Gastrocnemius medialis (tissue), 4 donors: ENCODE results near the gene ANXA9. TPM values are rescaled to one million over a fixed set of nuclear protein-coding genes. Genes with fewer than 3 reads are reported as not detected.

Experiments
- ATAC-seq, 2 donors: fragments of 150-250 bp; one replicate each; pipeline ENCODE4 v1.9.1; 2016
- DNase-seq, 2 donors: peaks; one replicate each; pipeline ENCODE4 v3.0.0-alpha.2; 2019
- H3K27ac ChIP-seq, 4 donors: fragments of 200-600 bp; sonication (generic); 1 replicate in 1 of 4; 2 replicates in 3 of 4; pipeline ENCODE4 v1.5.1; 2016 to 2018; ENCODE audit warnings: mild to moderate bottlenecking in 2 of 4, moderate library complexity in 1 of 4
- H3K27me3 ChIP-seq, 3 donors: fragments of 200-600 bp; sonication (generic) in 2 of 3; 1 replicate in 1 of 3; 2 replicates in 2 of 3; pipeline versions ENCODE4 v1.5.1 to v1.6.0; 2016 to 2019; ENCODE audit warnings: mild to moderate bottlenecking in 1 of 3, moderate library complexity in 1 of 3
- H3K36me3 ChIP-seq, 2 donors: fragments of 200-600 bp; sonication (generic) in 1 of 2; one replicate each; pipeline ENCODE4 v1.5.1; 2017 to 2018
- H3K4me1 ChIP-seq, 2 donors: fragments of 200-600 bp; sonication (generic) in 1 of 2; one replicate each; pipeline ENCODE4 v1.5.1; 2016 to 2017; ENCODE audit warnings: mild to moderate bottlenecking in 2 of 2
- H3K4me3 ChIP-seq, 4 donors: fragments of 200-600 bp; sonication (generic) in 3 of 4; 1 replicate in 1 of 4; 2 replicates in 3 of 4; pipeline ENCODE4 v1.5.1; 2016 to 2019; ENCODE audit warnings: mild to moderate bottlenecking in 2 of 4
- H3K9me3 ChIP-seq, 3 donors: fragments of 200-600 bp; sonication (generic) in 2 of 3; 1 replicate in 1 of 3; 2 replicates in 2 of 3; pipeline ENCODE4 v1.5.1; 2016 to 2019
- POLR2A ChIP-seq, 2 donors: fragments of 450-650 bp; IDR thresholded peaks; one replicate each; pipeline ENCODE4 v1.6.1; 2017; ENCODE audit warnings: antibody characterized with exemption in 2 of 2, mild to moderate bottlenecking in 2 of 2, moderate library complexity in 2 of 2
- in situ Hi-C, 4 donors: fragments of 200-750 bp; cut with MboI; loops; one replicate each; pipeline versions ENCODE4 v1.15.0 to v1.8.0; 2017; ENCODE audit warnings: low sequenced_read_pairs in 4 of 4
- intact Hi-C: fragments of 100-400 bp; cut with DNase I; formaldehyde crosslinking; loops from one replicate; pipeline ENCODE4 v1.15.1; 2023; ENCODE audit warnings: low total_unique reads
- total RNA-seq, 4 donors: library from RNA; depleted of rRNA; stranded (reverse); fragments of >200 nt; gene quantifications; one replicate each; pipeline versions ENCODE4 v1.1.0 to v1.2.3, GENCODE V29; 2016
- TF ChIP-seq, protein P1 (sequence below), 5 experiments: fragments of 450-650 bp in 3 of 5; fragments of 200-600 bp in 2 of 5; sonication (generic) in 2 of 5; IDR thresholded peaks in 4 of 5; conservative IDR thresholded peaks in 1 of 5; 1 replicate in 4 of 5; 2 replicates in 1 of 5; pipeline ENCODE4 v1.5.1; 2016 to 2019; ENCODE audit warnings: antibody characterized with exemption in 5 of 5, mild to moderate bottlenecking in 3 of 5, moderate library complexity in 3 of 5

ANXA9 gene
- total RNA-seq, 4 donors from 2014 or later = not detected

DNA sequence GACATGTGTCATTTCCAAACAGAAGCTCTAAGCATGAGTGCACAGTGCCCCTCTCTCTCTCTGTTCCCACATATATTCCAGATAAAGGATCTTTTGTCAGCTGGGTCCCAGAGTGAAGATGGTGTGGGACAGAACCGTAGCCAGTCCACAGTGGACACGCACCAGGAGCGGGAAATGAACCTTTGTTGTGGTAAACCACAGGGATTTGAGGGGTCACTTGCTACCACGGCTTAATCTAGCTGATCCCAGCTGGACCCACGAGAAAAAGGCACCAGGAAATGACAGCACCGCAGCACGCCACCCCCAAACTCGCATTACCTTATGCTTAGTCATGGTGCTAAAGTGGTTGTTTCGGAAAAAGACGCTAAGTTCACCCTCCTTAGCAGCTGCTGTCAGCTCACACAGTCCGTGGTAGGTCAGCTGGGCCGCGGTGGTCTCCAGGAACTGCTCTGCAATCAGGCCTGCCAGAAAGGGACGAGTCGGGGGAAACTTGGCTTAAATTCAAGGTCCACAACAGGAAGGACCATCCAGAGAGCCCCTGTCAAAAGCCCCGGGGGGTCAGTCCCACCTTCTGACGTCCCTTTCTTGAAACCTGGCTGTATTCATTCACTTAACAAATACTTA is 17.1 kb downstream of the ANXA9 start:
- peaks cover 27 to 28% of the 10 kb centered on the region in 2 donors for H3K4me1 ChIP-seq
- ATAC-seq = no peak
- no peak for TF ChIP-seq POLR2A (IDR thresholded peaks at IDR 0.05)
- TF ChIP-seq, protein P1, sequence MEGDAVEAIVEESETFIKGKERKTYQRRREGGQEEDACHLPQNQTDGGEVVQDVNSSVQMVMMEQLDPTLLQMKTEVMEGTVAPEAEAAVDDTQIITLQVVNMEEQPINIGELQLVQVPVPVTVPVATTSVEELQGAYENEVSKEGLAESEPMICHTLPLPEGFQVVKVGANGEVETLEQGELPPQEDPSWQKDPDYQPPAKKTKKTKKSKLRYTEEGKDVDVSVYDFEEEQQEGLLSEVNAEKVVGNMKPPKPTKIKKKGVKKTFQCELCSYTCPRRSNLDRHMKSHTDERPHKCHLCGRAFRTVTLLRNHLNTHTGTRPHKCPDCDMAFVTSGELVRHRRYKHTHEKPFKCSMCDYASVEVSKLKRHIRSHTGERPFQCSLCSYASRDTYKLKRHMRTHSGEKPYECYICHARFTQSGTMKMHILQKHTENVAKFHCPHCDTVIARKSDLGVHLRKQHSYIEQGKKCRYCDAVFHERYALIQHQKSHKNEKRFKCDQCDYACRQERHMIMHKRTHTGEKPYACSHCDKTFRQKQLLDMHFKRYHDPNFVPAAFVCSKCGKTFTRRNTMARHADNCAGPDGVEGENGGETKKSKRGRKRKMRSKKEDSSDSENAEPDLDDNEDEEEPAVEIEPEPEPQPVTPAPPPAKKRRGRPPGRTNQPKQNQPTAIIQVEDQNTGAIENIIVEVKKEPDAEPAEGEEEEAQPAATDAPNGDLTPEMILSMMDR (IDR thresholded peaks at IDR 0.05 in 4 of 5, conservative IDR thresholded peaks at IDR 0.05 in 1 of 5) = no peak
- no peak overlapping the region for H3K4me3 ChIP-seq
- H3K9me3 ChIP-seq = no peaks in the 10 kb centered on the region
- H3K36me3 ChIP-seq = peaks cover 0 to 57% of the 10 kb centered on the region in 2 donors
- intact Hi-C loops = no loop called here
- H3K27ac ChIP-seq = no peak overlapping the region
- no peak for DNase-seq
- in situ Hi-C loops = no loop called here
- no peaks in the 10 kb centered on the region for H3K27me3 ChIP-seq

DNA sequence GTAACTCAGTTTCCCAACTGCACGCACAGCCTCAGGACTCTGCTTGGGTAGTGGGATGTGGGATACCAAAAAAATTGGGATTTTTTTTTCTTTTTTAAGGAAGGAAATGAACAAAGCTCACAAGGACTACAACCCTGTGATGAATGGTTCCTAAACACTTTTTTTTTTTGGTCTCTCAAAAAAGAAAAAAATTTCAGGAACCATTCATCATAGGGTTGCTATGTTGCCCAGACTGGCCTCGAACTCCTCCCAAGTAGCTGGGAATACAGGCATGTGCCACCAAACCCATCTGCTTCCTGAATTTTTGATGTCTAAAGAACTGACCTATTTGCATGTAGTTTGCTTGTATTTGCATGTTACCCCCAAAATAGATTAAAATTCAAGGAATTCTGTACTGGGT is 17.8 kb downstream of the ANXA9 start:
- in situ Hi-C loops = no loop called here
- Histone ChIP-seq H3K4me3 (no peak overlapping the region), H3K9me3 (no peaks in the 10 kb centered on the region), H3K4me1 (peaks cover 34% of the 10 kb centered on the region in 2 donors), H3K27me3 (no peaks in the 10 kb centered on the region), H3K27ac (no peak overlapping the region), H3K36me3 (peaks cover 0 to 57% of the 10 kb centered on the region in 2 donors)
- DNase-seq = no peak
- TF ChIP-seq POLR2A (IDR thresholded peaks at IDR 0.05) = no peak
- TF ChIP-seq, protein P1 (IDR thresholded peaks at IDR 0.05 in 4 of 5, conservative IDR thresholded peaks at IDR 0.05 in 1 of 5) = no peak
- intact Hi-C loops = loop anchor here (5.0 to 10.0 kb wide), 2 partner anchors 123 to 255 kb away; partner anchors contain the start of genes ARNT and PSMD4
- no peak for ATAC-seq

DNA sequence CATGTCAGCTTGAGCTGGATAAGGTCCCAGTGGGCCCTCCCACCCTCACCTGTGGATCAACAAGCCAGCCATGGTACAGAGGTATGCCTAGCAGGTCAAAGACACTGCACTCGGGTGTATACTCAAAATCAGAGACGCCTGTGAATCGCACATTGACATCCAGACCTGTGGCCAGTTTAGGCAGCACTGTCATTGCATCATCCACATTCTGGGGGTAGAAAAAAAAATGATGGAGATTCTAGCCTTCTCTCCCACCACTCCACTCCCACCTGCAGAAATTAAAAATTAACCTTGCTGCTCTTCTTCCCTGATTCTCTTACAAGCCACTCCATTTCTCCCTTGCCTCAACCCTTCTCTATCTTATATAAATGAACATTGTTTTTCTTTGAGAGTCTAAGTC is 18.3 kb downstream of the ANXA9 start:
- Histone ChIP-seq H3K27ac (no peak overlapping the region), H3K36me3 (peaks cover 0 to 57% of the 10 kb centered on the region in 2 donors), H3K27me3 (no peaks in the 10 kb centered on the region), H3K4me1 (peaks cover 34 to 38% of the 10 kb centered on the region in 2 donors), H3K9me3 (no peaks in the 10 kb centered on the region), H3K4me3 (no peak overlapping the region)
- TF ChIP-seq, protein P1 (IDR thresholded peaks at IDR 0.05 in 4 of 5, conservative IDR thresholded peaks at IDR 0.05 in 1 of 5) = no peak
- TF ChIP-seq POLR2A (IDR thresholded peaks at IDR 0.05) = no peak
- in situ Hi-C loops = no loop called here
- DNase-seq (no peak), ATAC-seq (no peak)
- intact Hi-C loops = loop anchor here (5.0 to 10.0 kb wide), 2 partner anchors 123 to 254 kb away; partner anchors contain the start of genes ARNT and PSMD4

DNA sequence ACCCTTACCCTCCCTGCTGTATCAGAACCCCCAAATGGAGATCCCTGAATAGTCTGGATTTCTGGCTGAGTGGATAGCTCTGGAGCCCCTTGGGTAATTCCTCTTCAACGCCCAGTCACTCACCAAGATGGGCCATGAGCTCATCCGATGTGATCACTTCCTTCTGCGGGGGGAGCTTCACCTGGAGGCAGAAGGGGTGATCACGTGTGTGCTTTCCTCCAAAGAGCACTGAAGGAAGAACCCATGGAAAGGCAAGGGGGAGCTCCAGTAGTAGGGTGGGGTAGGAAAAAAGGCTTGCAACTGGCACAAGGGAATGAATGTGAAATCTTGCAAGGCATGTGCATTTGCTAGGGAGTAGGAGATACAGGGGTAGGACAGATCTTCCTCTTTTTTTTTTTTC is 19.5 kb downstream of the ANXA9 start:
- Histone ChIP-seq H3K9me3 (no peaks in the 10 kb centered on the region), H3K4me3 (no peak overlapping the region), H3K27me3 (no peaks in the 10 kb centered on the region), H3K36me3 (peaks cover 0 to 57% of the 10 kb centered on the region in 2 donors), H3K4me1 (peaks cover 36 to 40% of the 10 kb centered on the region in 2 donors), H3K27ac (no peak overlapping the region)
- TF ChIP-seq POLR2A (IDR thresholded peaks at IDR 0.05) = no peak
- TF ChIP-seq, protein P1 (IDR thresholded peaks at IDR 0.05 in 4 of 5, conservative IDR thresholded peaks at IDR 0.05 in 1 of 5) = no peak
- in situ Hi-C loops = no loop called here
- DNase-seq (no peak), ATAC-seq (no peak)
- intact Hi-C loops = loop anchor here (5.0 to 10.0 kb wide), 2 partner anchors 124 to 253 kb away; partner anchors contain the start of genes ARNT and PSMD4
